Activated naive CD8-positive, alpha-beta T cell treated with anti-CD3 and anti-CD28 coated beads, Interleukin-2, amount 50 U/mL, for 16 hours (primary cell): ENCODE measurements around the gene PJA2.
"Not testable (repeated sequence)": the region's sequence is repeated elsewhere in the genome, so short reads cannot be mapped to it uniquely, and the experiment has no call there.

ENCODE experiments used
- DNase-seq: peaks from one replicate; pipeline ENCODE4 v3.0.0-alpha.2; 2020; ENCODE audit warnings: low read depth, low spot score

The PJA2 gene

DNA sequence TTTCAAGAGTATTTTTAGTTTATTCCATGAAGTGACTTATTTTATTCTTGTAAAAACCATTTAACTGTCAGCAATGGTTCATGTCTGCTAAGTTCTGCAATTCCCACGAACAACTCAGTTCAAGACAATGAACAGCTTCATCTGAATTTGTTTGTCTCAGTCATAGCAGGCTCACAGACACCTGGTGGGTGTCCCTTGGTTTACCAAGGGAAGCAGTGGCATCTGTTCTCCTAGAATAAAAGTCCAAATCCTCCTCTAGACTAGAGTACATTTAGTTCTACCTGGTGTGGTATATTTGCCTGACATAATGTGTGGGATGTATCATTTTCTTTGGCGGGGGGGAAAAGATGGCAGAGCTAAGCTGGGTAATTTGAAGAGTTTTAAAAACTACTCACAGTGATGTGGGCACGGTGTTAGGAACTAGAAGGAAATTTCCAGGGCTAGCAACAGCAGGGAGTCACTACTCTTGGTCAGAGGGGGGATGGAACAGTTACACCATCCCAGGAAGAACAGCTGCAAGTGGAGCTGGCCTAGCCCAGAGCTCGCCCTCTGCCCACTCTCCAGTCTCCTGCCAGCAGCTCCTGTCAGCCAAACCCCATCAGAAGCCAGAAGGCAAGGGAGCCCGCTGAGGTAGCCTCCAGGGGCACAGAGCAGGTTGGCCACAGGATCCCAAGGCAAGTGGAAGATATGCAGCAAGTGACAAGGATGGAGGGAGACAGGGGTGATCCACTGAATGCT, 100.3 kb downstream of the PJA2 start:
- DNase-seq: no peak

DNA sequence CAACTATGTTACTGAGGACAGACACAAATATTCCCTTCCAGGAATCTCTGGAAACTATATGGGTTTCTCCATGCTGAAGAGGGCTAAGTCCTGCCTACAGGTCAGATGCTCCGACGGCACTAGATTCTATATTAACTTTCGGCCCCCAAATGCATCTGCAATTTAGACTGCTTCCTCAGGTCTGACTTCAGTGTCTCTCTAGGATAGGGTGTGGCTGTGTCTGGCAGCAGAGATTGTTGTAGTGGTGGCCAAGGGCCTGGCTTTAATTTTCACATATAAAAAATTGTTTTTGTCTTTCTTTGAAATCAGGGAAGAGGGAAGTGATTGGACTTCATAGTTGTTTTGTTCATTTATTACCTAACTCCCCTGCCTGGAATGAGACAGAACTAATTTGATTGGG, 101.8 kb downstream of the PJA2 start:
- no peak for DNase-seq

DNA sequence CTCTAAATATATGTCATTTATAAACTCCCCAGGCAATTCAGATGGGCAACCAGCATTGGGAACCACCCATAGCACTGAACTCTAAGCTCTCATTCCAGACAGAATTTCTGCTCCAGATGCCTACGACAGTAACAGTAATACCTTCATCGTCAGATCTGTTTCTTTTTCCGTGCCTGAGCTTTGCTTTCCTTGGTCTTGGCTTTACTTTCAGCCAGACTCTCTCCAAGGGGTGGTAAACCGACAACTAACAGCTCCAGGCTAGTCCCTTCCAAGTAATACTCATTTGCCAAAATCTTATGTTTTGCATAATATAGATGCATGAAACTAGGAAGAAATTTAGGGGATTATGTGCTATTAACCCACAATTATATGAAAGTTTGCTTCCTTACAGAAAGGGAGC, 102.3 kb downstream of the PJA2 start:
- DNase-seq: no peak

DNA sequence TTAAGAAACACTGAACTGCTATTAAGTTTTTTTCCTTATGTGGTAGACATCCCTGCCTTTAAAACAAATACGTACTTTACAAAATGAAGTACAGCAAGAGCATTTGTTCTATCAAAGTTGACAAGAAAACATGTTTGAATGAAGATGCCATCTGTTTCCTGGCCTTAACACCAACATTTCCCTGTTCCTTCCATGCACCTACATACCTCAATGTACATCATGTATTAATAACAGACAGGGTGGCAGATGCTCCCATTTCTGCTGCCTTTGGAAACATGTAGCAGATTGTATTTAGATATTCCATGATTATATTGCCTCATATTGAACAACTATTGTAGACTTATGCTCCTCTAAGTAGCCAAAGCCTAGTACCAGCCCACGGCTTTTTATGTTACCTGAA, 104.4 kb downstream of the PJA2 start:
- no peak for DNase-seq

DNA sequence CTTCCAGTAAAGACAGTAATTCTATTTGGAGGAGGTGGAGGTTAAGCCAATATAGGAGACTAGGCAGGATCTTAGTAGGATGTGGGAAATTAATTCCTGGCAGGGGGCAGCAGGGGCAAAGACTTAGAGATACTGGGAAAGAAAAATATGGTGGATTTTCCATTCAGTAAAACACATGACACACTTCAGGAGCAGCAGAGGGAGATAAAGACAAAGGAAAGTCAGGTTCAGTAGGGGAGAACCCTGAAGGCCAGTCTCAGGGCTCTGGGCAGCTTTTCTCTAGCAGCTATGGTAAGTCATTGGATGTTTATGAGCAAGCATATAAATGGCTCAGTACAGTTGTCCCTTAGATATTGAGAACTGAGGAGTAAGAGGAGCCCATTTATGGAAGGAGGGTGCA, 105.5 kb downstream of the PJA2 start:
- DNase-seq: no peak

DNA sequence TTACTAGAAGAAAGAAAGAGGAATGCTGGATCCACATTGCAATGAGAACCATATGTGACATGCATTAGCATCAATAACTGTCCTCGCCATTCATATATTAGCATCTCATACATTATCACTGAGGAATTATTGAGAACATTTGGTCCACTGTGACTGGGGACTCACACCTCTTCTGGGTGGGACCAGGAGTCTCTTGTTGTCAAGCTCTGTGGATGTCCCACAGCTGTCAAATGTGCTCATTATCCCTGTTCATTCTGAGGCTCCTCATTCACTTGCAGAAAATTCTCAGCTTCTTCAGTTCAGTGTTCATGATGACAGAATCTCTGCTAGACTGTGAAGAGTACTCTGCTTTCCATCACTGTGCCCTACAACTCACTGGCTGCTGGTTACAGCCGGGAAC, 109.4 kb downstream of the PJA2 start:
- DNase-seq: no peak

DNA sequence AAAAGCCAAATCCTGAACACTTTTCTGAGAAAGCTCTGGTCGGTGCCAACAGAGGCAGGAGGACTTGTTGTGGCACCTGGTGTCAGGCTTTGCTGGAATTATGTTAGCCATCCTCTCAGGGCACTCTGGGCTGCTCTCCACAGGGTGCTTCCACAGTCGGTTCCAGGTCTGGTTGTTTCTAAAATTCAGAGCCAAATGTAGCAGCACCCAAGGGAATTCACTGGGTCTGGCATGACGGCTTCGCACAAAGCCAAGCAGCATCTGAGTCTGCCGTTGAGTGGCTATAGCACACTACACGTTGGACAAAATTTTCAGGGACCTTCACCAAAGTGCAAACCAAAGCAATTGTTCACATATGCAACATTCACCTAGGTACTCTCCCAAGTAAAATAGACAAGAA, 110.2 kb downstream of the PJA2 start:
- no peak for DNase-seq

DNA sequence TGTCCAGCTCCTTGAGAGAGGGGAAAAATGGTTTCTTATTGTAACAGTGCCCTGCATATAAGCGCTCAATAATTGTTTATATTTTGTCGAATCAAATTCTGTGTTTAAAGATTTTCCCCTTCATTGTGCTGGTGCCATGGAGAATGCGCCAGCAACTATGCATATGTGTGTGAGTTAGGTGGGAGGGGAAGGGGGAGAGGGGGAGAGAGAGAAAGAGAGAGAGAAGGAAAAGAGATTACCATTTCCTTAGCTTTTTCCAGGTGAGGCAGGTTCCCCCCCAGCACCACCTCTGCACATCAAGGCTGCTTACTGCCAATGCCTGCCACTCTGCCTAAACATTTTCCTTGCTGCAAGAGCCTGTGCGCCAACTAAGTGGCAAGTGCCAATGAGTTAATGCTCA, 111.0 kb downstream of the PJA2 start:
- no peak for DNase-seq

DNA sequence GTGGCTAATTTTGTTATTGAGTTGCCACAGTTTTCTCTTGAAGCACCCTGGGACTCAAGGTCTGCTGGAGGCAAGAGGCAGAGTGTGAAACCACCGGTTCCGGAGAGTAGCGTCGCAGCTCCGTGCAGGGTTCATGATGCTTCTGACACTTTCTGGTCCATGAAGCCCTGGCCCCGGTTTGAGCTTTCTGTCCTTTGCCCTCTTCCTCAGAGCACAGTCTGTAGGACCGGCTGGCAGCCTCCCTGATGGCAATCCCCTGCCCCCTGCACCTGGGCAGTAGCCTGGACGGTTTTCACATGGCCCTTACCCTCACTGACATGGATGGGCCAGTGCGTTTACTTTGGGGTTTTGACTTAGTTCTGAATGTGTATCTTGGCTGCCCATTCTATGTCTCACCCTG, 111.9 kb downstream of the PJA2 start:
- no peak for DNase-seq

DNA sequence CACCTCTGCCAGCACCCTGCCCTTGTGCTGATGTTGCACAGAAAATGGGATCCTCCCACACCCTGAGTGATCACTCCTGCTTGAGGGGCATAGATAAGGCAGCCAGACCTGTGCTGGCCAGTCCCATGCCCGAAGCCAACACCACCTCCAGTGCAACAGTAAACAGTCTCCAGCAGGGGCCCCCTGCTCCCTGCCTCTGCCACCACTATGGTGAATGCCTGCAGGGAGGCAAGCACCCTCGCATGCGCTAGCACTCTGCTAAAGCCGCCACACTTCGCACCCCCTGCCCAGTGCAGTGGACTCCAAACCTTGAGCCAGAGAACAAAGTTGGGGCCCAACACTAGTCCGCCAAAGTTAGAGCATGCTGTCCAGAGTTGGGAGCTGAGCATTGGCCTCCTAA, 118.7 kb downstream of the PJA2 start:
- no peak for DNase-seq

DNA sequence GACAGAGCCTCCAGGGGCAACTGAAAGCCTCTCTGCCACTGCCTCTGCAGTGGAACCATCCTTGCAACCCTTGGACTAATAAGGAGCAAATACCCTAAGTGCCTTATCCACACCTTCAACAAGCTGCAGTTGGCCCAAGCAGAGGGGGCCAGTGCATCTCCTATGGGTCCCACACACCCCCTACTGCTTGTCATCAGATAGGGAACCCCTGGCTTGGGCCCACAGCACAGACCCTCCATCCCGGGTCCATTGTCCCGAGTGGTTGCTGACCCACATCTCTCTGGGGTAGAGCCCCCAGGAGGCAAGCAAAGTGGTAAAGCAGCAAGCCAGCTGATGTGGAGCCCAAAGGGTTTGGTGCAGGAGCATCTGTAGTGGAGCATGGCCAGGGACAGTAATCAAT, 119.5 kb downstream of the PJA2 start:
- DNase-seq: no peak

DNA sequence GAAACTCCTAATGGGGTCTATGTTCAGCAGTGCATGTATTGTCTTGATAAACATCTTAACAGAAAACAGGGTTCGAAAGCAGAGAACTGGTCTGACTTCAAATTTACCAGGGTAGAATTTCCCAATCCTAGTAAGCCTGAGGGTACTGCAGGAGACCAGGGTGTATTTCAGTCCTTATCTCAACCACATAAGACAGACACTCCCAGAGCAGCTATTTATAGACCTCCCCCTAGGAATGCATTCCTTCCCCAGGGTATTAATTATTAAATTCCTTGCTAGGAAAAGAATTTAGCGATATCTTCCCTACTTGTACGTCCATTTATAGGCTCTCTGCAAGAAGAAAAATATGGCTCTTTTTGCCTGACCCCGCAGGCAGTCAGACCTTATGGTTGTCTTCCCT, 123.1 kb downstream of the PJA2 start:
- DNase-seq: not testable (repeated sequence)
